CMK (cell line): ENCODE results near the gene NME3.

Experiments
- DNase-seq: peaks from one replicate; pipeline ENCODE4 v3.0.0-alpha.2; 2010; ENCODE audit warnings: low read depth

NME3 gene

GRCh38 chr16:1724491-1724890 lies 46.9 kb downstream of the NME3 start:
- no peak for DNase-seq

- no peak for DNase-seq
Measured at GRCh38 chr16:1723450-1724147, 47.7 kb downstream of the NME3 start.

GRCh38 chr16:1721372-1721771 lies 50.0 kb downstream of the NME3 start:
- no peak for DNase-seq
